Measurements from ENCODE around the gene PARD3B.

- TF ChIP-seq CTCF (IDR thresholded peaks at IDR 0.05; ENCODE audit: insufficient read depth, low read length) (no peak), POLR2AphosphoS5 (IDR thresholded peaks at IDR 0.05; ENCODE audit: low read depth) (no peak), REST (IDR thresholded peaks at IDR 0.05; ENCODE audit: insufficient replicate concordance, low read depth) (no peak), SPI1 (IDR thresholded peaks at IDR 0.05; ENCODE audit: borderline replicate concordance, low read depth) (no peak), GABPA (IDR thresholded peaks at IDR 0.05; ENCODE audit: low read depth) (no peak)
Observed at GRCh38 chr2:205644018-205644417, 1098.7 kb downstream of the PARD3B start.
